ENCODE results near the gene COG6. TPM values are rescaled to one million over a fixed set of nuclear protein-coding genes. Genes with fewer than 3 reads are reported as not detected.
A peak's percentile ranks its signal among the peaks of the same experiment; 100 is the strongest.

COG6 gene
- total and polyA plus RNA-seq, 2 experiments from 2014 or later = 29.5 to 52.6 TPM

DNA sequence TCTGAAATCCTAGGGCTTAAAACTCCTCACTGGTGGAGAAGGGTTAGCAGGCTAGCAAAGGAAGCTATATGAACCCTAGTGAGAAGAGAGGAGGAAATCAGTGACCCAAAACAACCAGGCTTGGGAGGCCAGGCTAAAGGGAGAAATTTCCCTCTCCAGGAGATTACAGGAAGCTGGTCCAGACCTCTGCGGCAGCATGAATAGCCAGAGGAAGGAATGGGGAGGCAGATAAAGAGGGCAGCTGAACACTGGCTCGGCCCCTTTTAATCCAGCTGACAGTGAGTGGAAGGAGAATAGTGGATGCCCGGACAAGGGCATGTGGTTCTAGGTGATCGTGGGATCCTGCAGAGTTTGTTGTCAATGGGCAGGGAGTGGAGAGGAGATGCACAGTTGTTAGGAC is 130.6 kb downstream of the COG6 start:
- no peak overlapping the region for H3K27ac ChIP-seq
- H3K36me3 ChIP-seq = no peaks in the 10 kb centered on the region
- no peaks in the 10 kb centered on the region for H3K4me1 ChIP-seq (ENCODE audit: low read depth)
- H3K9me3 ChIP-seq (ENCODE audit: low read depth) = no peaks in the 10 kb centered on the region
- TF ChIP-seq, protein P1, sequence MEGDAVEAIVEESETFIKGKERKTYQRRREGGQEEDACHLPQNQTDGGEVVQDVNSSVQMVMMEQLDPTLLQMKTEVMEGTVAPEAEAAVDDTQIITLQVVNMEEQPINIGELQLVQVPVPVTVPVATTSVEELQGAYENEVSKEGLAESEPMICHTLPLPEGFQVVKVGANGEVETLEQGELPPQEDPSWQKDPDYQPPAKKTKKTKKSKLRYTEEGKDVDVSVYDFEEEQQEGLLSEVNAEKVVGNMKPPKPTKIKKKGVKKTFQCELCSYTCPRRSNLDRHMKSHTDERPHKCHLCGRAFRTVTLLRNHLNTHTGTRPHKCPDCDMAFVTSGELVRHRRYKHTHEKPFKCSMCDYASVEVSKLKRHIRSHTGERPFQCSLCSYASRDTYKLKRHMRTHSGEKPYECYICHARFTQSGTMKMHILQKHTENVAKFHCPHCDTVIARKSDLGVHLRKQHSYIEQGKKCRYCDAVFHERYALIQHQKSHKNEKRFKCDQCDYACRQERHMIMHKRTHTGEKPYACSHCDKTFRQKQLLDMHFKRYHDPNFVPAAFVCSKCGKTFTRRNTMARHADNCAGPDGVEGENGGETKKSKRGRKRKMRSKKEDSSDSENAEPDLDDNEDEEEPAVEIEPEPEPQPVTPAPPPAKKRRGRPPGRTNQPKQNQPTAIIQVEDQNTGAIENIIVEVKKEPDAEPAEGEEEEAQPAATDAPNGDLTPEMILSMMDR (IDR thresholded peaks at IDR 0.05; ENCODE audit: low read depth, low read length) = no peak
- DNase-seq (ENCODE audit: low read depth in 1 of 2, low spot score in 1 of 2) = peak in 1 of 2 donors; percentile 36
- H3K27me3 ChIP-seq = no peaks in the 10 kb centered on the region
- no peak overlapping the region for H3K4me3 ChIP-seq

DNA sequence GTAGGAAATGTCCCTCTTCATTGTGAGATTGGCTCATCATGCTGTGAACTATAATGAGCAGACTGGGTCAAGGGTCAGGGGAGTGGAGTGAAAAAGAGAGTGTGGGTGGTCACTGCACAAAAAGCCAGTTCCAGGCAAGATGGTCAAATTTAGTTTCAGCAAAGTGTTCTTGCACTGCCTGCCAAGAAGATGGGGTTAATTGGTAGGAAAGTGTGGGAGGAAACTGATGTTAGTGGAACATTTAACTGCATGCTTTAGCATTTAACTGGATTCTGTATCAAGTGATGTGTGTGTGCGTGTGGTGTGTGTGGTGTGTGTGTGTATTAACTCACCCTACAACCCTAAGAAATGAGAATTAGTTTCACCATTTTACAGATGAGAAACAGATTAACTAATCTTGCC is 131.6 kb downstream of the COG6 start:
- H3K9me3 ChIP-seq (ENCODE audit: low read depth) = no peaks in the 10 kb centered on the region
- H3K4me3 ChIP-seq = no peak overlapping the region
- peak in 1 of 2 donors; percentile 63 for DNase-seq (ENCODE audit: low read depth in 1 of 2, low spot score in 1 of 2)
- H3K36me3 ChIP-seq = no peaks in the 10 kb centered on the region
- H3K27ac ChIP-seq = no peak overlapping the region
- no peaks in the 10 kb centered on the region for H3K27me3 ChIP-seq
- no peaks in the 10 kb centered on the region for H3K4me1 ChIP-seq (ENCODE audit: low read depth)
- TF ChIP-seq, protein P1 (IDR thresholded peaks at IDR 0.05; ENCODE audit: low read depth, low read length) = no peak

DNA sequence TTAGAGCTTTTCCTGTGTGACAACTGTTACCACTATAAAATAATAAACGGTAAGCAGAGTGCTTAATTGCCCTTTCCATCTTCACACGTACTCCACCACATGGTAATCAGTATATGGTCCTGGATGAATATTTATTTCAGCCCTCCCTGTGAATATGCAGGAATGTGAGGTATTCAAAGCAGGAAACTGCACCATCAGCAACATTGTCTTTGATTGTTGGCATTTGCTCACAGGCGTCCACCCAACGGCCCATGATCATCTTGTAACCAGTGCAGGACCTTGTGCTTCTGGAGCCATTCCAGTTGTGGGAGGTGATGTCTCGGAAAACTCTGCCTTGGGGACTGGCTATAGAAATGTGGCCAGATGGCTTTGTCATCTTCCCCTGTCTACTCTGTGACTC is 132.6 kb downstream of the COG6 start:
- H3K4me1 ChIP-seq (ENCODE audit: low read depth) = no peaks in the 10 kb centered on the region
- H3K4me3 ChIP-seq = no peak overlapping the region
- H3K9me3 ChIP-seq (ENCODE audit: low read depth) = no peaks in the 10 kb centered on the region
- TF ChIP-seq, protein P1 (IDR thresholded peaks at IDR 0.05; ENCODE audit: low read depth, low read length) = no peak
- no peaks in the 10 kb centered on the region for H3K27me3 ChIP-seq
- H3K27ac ChIP-seq = no peak overlapping the region
- no peak for DNase-seq (ENCODE audit: low read depth in 1 of 2, low spot score in 1 of 2)
- no peaks in the 10 kb centered on the region for H3K36me3 ChIP-seq

DNA sequence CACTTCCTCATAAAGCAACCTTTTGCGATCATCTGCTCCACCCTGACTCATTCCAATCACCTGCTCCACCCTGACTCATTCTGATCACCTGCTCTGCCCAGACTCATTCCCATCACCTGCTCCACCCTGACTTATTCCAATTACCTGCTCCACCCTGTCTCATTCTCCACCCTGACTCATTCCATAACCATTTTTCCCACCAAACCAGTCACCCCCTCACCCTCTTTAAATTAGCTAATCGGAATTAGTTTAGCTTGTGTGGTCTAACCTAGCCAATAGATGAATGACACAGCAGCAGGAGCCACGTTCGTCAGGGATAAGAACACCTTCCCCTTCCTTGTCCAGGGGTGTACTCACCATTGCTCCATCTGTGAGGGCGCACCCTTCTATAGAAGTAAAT is 134.0 kb downstream of the COG6 start:
- TF ChIP-seq, protein P1 (IDR thresholded peaks at IDR 0.05; ENCODE audit: low read depth, low read length) = no peak
- no peaks in the 10 kb centered on the region for H3K9me3 ChIP-seq (ENCODE audit: low read depth)
- no peaks in the 10 kb centered on the region for H3K4me1 ChIP-seq (ENCODE audit: low read depth)
- no peak for DNase-seq (ENCODE audit: low read depth in 1 of 2, low spot score in 1 of 2)
- no peak overlapping the region for H3K4me3 ChIP-seq
- H3K36me3 ChIP-seq = no peaks in the 10 kb centered on the region
- no peaks in the 10 kb centered on the region for H3K27me3 ChIP-seq
- H3K27ac ChIP-seq = no peak overlapping the region

Other genes starting within 250 kb of the COG6 start
- 10.0 and 10.6 TPM in 2 replicates for gene LHFPL6, start 52.5 kb upstream of the COG6 start, total RNA-seq
- gene LHFPL6, start 52.5 kb upstream of the COG6 start, polyA plus RNA-seq = 13.5 and 19.2 TPM in 2 replicates

All from cardiac muscle cell (in vitro differentiated cells and primary cell).